Left lobe of liver (tissue), 2 donors: ENCODE results near the gene SLC25A34. TPM values are rescaled to one million over a fixed set of nuclear protein-coding genes. Genes with fewer than 3 reads are reported as not detected.
A peak's percentile ranks its signal among the peaks of the same experiment; 100 is the strongest.
"Not testable (repeated sequence)": the region's sequence is repeated elsewhere in the genome, so short reads cannot be mapped to it uniquely, and the experiment has no call there.

Experiments
- ATAC-seq: fragments of 200-7000 bp; cut with Tn5 transposase; one replicate; pipeline ENCODE4 v1.9.1; 2020; ENCODE audit warnings: mild to moderate bottlenecking, moderate library complexity
- DNase-seq: peaks from one replicate; pipeline ENCODE4 v3.0.0-alpha.2; 2020; ENCODE audit warnings: low spot score
- total RNA-seq: library from RNA; stranded (reverse); gene quantifications from one replicate; pipeline ENCODE4 v1.2.1, GENCODE V29; 2021
- donor health status: DM: no; HTN: no; CAD: no; lungs with moderate emphysema.
- donor health status: DM: no; HTN: yes; CAD: no.

SLC25A34 gene
- total RNA-seq: 12.3 TPM

GRCh38 chr1:15736038-15736891 is at the start of gene SLC25A34:
Gene SLC25A34, plus strand, starts transcription at chr1:15736258. Its CDS starts 228 bp downstream, at chr1:15736486.
- peak; percentile 79 for ATAC-seq
- DNase-seq: peak; percentile 98

DNA sequence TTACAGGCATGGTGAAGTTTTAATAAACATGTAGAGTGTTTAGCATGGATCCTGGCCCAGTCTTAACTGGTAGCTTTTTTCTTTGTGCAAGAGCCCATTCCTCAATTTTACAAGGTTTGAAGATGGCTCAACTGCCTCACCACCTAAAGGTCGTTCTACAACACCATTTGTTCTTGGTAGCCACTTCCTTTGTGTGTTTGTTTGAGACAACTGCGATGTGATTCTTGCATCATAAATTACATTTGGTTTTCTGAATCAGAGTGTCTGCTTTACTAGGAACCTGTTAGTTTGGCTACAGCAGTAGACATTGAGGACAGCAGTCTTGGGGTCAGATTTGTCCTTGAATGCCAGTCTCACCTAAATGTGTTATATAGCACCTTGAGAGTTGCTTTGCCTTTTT is 48.6 kb upstream of the SLC25A34 start:
- no peak for ATAC-seq

DNA sequence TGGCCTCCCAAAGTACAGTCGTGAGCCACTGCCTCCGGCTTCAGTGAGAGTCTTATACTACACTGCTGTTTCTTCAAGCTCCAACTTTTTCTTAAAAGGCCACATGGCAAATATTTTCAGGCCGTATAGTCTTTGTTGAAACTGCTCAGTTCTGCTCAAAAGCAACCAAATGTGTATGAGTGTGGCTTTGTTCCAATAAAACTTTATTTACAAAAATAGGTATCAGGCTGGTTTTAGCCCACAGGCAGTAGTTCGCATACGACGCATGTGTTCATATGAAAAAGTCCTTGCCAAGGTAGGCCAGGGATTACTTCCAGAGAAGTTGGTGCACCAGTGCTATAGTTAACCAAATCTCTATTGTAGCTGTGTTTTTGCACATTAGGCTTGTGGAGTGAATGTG is 45.7 kb upstream of the SLC25A34 start:
- ATAC-seq: no peak
- no peak for DNase-seq

More for the DNA sequence above, 48.6 kb upstream of the SLC25A34 start:
- no peak for DNase-seq

- DNase-seq: no peak
- ATAC-seq: no peak
These were observed 44.5 kb upstream of the SLC25A34 start for GRCh38 chr1:15691434-15692032.

- no peak for DNase-seq
- peak; percentile 73 for ATAC-seq
These were observed 43.9 kb upstream of the SLC25A34 start for GRCh38 chr1:15692121-15692682.

DNA sequence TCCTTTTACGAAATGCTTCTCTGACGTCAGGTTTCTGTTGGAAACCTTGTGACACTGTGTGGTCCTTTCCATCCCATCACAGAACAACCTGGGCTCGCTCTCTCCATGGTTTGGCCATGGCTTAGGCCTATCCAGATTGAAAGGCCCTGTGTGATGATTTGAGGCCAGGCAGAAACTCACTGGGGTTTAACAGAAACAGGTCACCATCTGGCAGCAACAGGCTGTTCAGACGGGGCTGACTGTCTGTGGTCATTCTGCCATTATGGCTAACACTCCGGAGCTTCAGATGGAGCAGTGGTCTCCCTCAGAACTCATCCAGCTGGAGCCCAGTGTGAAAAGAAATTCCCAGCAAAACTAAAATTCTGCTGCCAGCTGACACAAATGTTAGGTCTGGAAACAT is 42.7 kb upstream of the SLC25A34 start:
- ATAC-seq (no peak), DNase-seq (no peak)

DNA sequence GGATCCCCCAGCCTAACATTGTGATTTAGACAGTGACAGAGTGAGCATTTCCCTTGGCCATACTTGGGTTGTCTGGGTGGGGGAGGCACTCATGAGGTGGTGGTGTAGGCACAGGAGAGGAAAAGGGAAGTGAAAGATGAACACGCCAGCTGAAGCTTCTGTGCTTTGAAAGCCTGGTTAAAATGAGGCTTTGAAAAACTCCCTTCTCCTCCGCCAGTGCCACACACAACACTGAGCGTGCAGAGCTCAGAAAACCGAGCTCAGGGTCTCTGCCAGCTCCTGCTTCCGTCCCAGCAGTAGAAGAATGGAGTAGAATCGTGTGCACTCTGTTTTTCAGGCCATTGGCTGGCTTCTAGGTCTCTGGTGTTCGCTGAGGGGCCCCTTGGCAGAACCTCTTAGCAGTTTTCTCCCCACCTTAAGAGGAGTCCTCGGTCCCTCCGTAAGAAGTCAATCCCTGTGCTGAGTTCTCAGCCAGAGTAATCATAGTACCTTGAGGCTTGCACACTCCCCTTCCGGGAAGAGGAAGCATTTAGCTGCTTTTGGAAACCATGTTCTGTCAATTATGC is 39.0 kb upstream of the SLC25A34 start:
- peak; percentile 39 for ATAC-seq

GRCh38 chr1:15698201-15698600 is 37.9 kb upstream of the SLC25A34 start:
- DNase-seq (no peak), ATAC-seq (no peak)

More for the DNA sequence above, 39.0 kb upstream of the SLC25A34 start:
- no peak for DNase-seq

DNA sequence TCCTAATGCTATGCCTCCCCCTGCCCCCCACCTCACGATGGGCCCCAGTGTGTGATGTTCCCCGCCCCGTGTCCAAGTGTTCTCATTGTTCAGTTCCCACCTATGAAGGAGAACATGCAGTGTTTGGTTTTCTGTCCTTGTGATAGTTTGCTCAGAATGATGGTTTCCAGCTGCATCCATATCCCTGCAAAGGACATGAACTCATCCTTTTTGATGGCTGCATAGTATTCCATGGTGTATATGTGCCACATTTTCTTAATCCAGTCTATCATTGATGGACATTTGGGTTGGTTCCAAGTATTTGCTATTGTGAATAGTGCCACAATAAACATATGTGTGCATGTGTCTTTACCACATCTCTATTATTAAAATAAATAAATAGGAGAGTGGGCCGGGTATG is 36.7 kb upstream of the SLC25A34 start:
- DNase-seq, ATAC-seq: not testable (repeated sequence)

DNA sequence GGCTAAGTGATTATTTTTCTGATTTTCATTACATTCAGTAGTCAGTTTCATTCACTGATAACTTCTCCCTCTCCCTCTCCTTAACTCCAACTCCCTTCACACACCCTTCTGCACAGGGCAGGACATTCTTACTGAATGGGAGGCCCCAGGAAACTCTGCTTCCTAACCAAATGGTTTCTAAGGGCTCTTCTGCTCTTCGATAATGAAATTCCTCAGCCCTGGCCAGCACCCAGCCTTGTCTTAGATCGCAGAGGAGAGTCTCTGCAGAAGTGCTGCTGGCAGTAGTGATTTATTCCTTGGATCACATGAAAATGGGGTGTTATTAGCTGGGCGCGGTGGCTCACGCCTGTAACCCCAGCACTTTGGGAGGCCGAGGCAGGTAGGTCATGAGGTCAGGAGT is 35.5 kb upstream of the SLC25A34 start:
- DNase-seq (no peak), ATAC-seq (no peak)

DNA sequence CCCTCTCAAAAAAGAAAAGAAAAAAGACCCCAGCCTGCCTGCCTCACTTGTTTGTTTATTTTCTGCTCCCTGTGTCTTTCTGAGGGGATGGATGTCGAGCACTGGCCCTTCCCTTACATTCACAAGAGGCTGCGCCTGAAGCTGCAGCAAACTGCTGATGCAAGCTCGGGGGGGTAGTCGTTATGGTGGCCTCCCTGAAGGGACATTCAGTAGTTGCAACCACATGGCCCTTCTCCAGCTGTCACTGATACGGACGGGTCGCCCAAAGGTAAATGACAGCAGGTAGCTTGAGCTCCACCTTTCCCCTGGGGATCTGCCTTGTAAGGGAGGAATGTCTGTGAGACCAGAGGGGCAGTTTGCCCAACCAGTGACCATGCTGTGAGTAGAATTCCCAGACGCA is 34.3 kb upstream of the SLC25A34 start:
- no peak for DNase-seq
- no peak for ATAC-seq

DNA sequence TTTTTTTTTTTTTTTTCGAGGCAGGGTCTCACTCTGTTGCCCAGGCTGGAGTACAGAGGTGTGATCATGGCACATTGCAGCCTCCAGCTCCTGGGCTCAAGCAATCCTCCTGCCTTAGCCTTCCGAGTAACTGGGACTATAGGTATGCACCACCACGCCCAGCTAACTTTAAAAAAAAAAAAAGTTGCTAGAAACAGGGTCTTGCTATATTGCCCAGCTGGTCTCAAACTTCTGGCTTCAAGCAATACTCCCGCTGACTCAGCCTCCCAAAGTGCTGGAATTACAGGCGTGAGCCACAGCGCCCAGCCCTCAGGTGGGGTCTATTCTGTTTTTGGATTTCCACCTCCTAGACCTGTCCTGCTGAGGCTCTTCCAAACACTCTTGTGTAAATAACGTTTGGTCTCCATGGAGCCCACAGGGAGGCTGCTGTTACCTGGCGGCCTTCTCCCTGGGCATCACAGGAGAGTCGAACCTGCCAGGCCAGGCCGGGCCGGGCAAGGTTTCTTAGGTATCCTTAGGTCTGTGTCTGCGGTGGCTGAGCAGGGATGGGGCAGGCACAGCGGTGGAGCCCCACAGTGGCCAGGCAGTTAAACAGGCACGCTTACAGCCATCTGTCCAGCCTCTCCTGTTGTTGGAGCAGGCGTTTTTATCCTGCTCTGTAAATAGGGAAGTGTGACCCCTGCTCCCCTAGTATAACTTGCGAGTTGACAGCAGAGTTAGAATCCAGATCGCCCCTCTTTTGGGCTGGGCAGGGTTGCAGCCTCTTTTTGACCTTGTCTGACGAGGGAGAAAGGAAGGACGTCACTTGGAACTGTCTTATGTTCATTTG is 33.1 kb upstream of the SLC25A34 start:
- DNase-seq (no peak), ATAC-seq (peak; percentile 80)

DNA sequence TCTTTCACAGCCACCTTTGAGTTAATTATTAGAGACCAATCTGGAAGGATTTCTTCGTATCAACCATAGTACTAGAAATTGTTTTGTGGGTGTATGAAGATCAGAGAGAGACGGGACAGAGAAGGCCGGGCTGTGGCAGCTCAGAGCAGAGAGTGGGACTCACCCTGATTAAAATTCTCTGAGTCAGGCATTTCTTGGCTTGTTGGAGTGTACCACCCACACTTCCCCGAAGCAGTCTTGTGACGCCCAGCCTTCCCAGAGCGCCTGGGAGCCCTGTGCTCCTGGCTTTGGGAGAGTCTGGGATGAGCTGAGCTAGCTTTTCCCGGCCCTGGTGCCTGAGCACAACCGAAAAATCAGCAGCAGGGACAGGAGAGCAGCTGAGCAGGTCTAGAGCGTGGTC is 32.5 kb upstream of the SLC25A34 start:
- ATAC-seq (peak; percentile 80), DNase-seq (no peak)

DNA sequence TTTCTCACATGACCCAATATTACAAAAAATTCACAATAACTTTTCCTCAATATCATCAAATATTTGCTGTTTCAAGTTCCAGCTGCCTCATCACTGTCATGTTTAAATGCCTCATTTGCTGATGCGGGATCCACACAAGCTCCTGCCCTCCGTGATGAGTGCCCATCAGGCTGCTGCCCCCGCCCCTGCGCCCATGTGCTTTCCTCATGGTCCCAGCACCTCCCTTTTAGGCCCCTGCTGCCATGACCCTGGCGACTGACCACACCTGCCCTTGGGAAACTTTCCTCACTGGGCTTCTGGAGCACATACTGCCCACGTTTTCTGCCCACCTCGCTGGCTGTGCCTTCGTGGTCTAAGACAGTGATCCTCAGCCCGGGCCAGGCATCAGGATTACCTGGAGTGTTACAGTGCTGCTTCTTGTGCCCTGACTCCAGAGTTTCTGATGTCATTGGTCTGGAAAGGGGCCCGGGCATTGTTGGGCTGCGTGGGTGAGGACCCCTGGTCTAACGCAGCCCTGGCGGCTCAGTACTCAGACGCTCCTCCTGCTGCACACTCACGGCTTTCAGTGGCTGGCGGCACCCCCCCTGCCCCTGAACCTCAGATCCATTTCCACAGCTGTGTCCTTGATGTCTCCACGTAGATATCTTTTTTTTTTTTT is 31.4 kb upstream of the SLC25A34 start:
- DNase-seq: no peak
- ATAC-seq: no peak

DNA sequence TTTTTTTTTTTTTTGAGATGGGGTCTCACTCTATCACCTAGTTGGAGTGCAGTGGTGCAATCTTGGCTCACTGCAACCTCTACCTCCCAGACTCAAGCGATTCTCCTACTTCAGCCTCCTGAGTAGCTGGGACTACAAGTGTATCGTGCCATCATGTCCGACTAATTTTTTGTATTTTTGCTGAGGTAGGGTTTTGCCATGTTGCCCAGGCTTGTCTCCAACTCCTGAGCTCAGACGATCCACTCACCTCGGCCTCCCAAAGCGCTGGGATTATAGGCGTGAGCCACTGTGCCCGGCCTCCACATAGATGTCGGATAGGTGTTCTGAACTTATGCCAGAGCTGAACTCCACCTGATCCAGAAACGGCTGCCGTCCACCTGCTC is 30.9 kb upstream of the SLC25A34 start:
- no peak for ATAC-seq
- no peak for DNase-seq

GRCh38 chr1:15706751-15707150 is 29.3 kb upstream of the SLC25A34 start:
- ATAC-seq (no peak), DNase-seq (no peak)

GRCh38 chr1:15707239-15707925 is 28.7 kb upstream of the SLC25A34 start:
- DNase-seq: no peak
- ATAC-seq: no peak

DNA sequence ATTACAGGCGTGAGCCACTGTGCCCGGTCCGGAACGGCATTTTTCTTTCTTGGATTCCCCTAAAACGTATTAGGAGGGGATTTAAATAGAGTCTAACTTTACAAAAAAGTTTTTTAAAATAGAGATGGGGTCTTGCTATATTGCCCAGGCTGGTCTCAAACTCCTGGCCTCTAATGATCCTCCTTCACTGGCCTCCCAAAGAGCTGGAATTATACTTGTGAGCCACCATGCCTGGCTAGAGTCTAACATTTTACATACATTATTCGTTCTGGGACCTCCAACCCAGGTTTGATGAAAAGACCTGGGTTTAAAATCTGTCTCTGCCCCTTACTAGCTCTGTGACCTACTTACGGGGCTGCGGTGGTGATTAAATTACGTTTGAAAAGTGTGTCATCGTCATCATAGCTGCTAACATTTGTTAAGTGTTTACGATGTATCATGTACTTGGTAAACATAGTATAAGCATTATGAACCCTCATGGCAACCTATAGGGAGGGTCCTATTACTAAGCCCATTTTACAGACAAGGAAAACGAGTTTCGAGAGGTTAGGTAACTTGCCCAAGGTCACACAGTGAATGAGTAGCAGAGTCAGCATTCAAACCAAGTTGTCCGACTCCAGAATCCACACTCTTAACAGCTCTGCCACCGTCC is 27.4 kb upstream of the SLC25A34 start:
- DNase-seq (no peak), ATAC-seq (no peak)

- ATAC-seq (no peak), DNase-seq (no peak)
These were observed 26.8 kb upstream of the SLC25A34 start for GRCh38 chr1:15709226-15709625.
